Keratinocyte (primary cell): ENCODE results near the gene ADGRV1. TPM values are rescaled to one million over a fixed set of nuclear protein-coding genes. Genes with fewer than 3 reads are reported as not detected.

ENCODE experiments used
- DNase-seq: peaks from one replicate; pipeline ENCODE4 v3.0.0-alpha.2; 2011; ENCODE audit warnings: low read depth, missing footprints, low spot score
- FAIRE-seq: peaks from 2 replicates; lab custom pipeline; 2011; peaks lifted over from hg19 to GRCh38; lab: Jason Lieb, UNC
- H2AFZ ChIP-seq: 2 replicates; pipeline ENCODE4 v1.6.0; 2012; ENCODE audit warnings: low read length, control low read depth, inconsistent platforms; ENCODE audit not compliant: control insufficient read depth
- H3K27ac ChIP-seq: 2 replicates; pipeline ENCODE4 v1.5.1; 2011; ENCODE audit warnings: low read length; ENCODE audit not compliant: control insufficient read depth, insufficient read depth
- H3K27me3 ChIP-seq: 3 replicates; pipeline ENCODE4 v1.6.0; 2011; ENCODE audit warnings: low read length; ENCODE audit not compliant: control insufficient read depth, insufficient read depth; ENCODE audit errors: extremely low read depth
- H3K36me3 ChIP-seq, 2 experiments: 2 replicates in 1 of 2; 3 replicates in 1 of 2; pipeline ENCODE4 v1.5.1; 2011; ENCODE audit warnings: low read length in 2 of 2, mild to moderate bottlenecking in 1 of 2; ENCODE audit not compliant: control insufficient read depth in 2 of 2, insufficient read depth in 2 of 2; ENCODE audit errors: extremely low read depth in 1 of 2
- H3K4me1 ChIP-seq: 3 replicates; pipeline ENCODE4 v1.5.1; 2011; ENCODE audit warnings: low read length; ENCODE audit not compliant: control insufficient read depth, insufficient read depth; ENCODE audit errors: extremely low read depth
- H3K4me2 ChIP-seq: 3 replicates; pipeline ENCODE4 v1.6.0; 2011; ENCODE audit warnings: low read depth, low read length; ENCODE audit not compliant: control insufficient read depth, insufficient read depth; ENCODE audit errors: extremely low read depth
- H3K4me3 ChIP-seq, 3 experiments: fragments of 200-600 bp in 1 of 3; sonication (generic) in 1 of 3; 2 replicates in 2 of 3; 3 replicates in 1 of 3; pipeline ENCODE4 v1.5.1; 2011 to 2016; ENCODE audit warnings: low read length in 3 of 3, mild to moderate bottlenecking in 3 of 3, control low read depth in 2 of 3, inconsistent platforms in 1 of 3, low read depth in 1 of 3, mixed read lengths in 1 of 3, mixed run types in 1 of 3, moderate library complexity in 1 of 3; ENCODE audit not compliant: control insufficient read depth in 2 of 3, insufficient read depth in 2 of 3; ENCODE audit errors: extremely low read depth in 1 of 3
- H3K79me2 ChIP-seq: 2 replicates; pipeline ENCODE4 v1.6.0; 2012; ENCODE audit warnings: low read length; ENCODE audit not compliant: control insufficient read depth, insufficient read depth
- H3K9ac ChIP-seq: 3 replicates; pipeline ENCODE4 v1.6.0; 2011; ENCODE audit warnings: low read length; ENCODE audit not compliant: control insufficient read depth, insufficient read depth; ENCODE audit errors: extremely low read depth
- H3K9me1 ChIP-seq: 3 replicates; pipeline ENCODE4 v1.6.0; 2011; ENCODE audit warnings: low read length; ENCODE audit not compliant: control insufficient read depth, insufficient read depth; ENCODE audit errors: extremely low read depth
- H3K9me3 ChIP-seq: 2 replicates; pipeline ENCODE4 v1.5.1; 2012; ENCODE audit warnings: low read depth, low read length; ENCODE audit not compliant: control insufficient read depth
- H4K20me1 ChIP-seq: 3 replicates; pipeline ENCODE4 v1.6.0; 2011; ENCODE audit warnings: low read length; ENCODE audit not compliant: control insufficient read depth, insufficient read depth; ENCODE audit errors: extremely low read depth
- CTCF ChIP-seq, 3 experiments: IDR thresholded peaks in 1 of 3; conservative IDR thresholded peaks in 1 of 3; optimal IDR thresholded peaks in 1 of 3; 2 replicates in 2 of 3; 3 replicates in 1 of 3; pipeline versions ENCODE3 to v1.5.1; 2011; ENCODE audit warnings: low read length in 3 of 3, mild to moderate bottlenecking in 3 of 3, moderate library complexity in 2 of 3, control low read depth in 1 of 3, inconsistent platforms in 1 of 3; ENCODE audit not compliant: insufficient read depth in 2 of 3; ENCODE audit errors: extremely low read depth in 1 of 3
- EZH2 ChIP-seq: IDR thresholded peaks from one replicate; pipeline ENCODE4 v1.6.1; 2012; ENCODE audit warnings: inconsistent platforms, mild to moderate bottlenecking, low read length, moderate library complexity
- dilution Hi-C: fragments of 300-500 bp; cut with MboI; formaldehyde crosslinking; loops from one replicate; pipeline ENCODE4 v1.7.0; 2020; ENCODE audit warnings: low sequenced_read_pairs; ENCODE audit not compliant: extremely low pct_ligation_motif_present
- polyA plus RNA-seq, 5 experiments: library from polyadenylated mRNA; depleted of rRNA in 3 of 5; stranded (reverse) in 3 of 5; stranded (forward) in 1 of 5; unstranded in 1 of 5; fragments of >200 nt; gene quantifications; 1 replicate in 1 of 5; 2 replicates in 3 of 5; 3 replicates in 1 of 5; pipeline versions ENCODE4 v1.2.1 to v1.2.3, GENCODE V29; 2011 to 2012; ENCODE audit warnings: missing spikeins in 2 of 5, low read depth in 1 of 5, low replicate concordance in 1 of 5

The ADGRV1 gene
- polyA plus RNA-seq, 1 donor (not counting 4 experiments of a cell fraction or from before 2014, with no cell fraction given): 0.05 TPM

DNA sequence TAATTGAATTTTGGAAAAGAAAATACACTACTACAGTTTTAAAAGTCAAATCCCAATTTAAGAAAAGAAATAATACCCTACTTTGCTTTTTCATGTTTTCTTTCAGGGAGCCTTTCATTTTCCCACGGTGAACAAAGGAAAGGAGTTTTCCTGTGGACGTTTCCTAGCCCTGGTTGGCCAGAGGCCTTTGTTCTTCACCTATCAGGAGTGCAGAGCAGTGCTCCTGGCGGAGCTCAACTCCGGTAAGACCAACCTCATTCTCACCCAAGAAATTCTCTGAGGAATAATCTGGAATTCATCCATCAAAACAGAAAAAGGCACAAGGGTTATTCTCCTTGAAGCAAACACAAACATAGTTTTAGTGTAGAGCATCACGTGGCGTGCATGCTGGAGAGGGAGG is 248.9 kb downstream of the ADGRV1 start:
- Histone ChIP-seq H3K4me2 (no peak overlapping the region), H3K36me3 (no peaks in the 10 kb centered on the region), H3K4me3 (no peak overlapping the region), H3K27ac (no peak overlapping the region), H3K9ac (no peak overlapping the region), H3K9me3 (no peaks in the 10 kb centered on the region), H3K9me1 (no peaks in the 10 kb centered on the region), H2AFZ (no peak overlapping the region), H3K4me1 (no peaks in the 10 kb centered on the region), H3K79me2 (no peaks in the 10 kb centered on the region), H3K27me3 (no peaks in the 10 kb centered on the region), H4K20me1 (no peaks in the 10 kb centered on the region)
- dilution Hi-C loops: no loop called here
- DNase-seq (no peak), FAIRE-seq (no peak)
- TF ChIP-seq EZH2 (no peak), CTCF (optimal IDR thresholded peaks at IDR 0.05 in 1 of 3, IDR thresholded peaks at IDR 0.05 in 1 of 3, conservative IDR thresholded peaks at IDR 0.05 in 1 of 3; ENCODE audit: extremely low read depth in 1 of 3, insufficient read depth in 2 of 3, low read length in 3 of 3) (no peak)

DNA sequence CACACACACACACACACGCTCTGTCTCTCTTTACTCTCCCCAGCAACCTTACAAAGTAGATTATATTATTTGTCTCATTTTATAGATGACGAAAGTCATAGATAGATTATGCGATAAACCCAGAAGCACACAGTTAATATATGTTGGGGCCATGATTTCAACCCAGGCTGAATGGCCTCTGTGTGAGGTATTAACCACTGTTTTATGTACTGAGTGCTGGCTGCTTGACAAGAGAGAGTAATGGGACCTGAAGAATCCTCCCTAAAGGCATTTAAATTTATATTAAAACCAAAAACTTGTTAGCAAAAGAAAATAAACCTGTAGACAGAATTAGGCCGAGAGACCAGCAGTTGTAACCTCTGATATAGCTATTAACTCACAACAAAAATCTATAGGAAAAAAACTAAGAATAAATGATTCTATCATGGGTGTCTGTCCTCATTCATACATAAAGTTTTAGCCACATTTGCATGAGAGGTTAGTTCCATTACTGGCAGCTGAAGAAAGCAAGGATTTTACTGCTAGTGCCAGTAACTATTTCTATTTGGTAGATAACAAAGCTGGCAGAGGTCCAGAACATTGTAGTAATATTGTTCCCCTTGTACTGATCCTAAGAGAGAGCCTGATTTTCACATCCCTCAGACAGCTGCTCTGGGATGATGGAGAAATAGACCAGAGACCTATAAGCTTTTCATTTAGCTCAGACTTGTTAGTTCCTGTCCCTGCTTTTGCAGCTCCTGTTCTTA is 250.9 kb downstream of the ADGRV1 start:
- no peaks in the 10 kb centered on the region for H4K20me1 ChIP-seq
- FAIRE-seq: no peak
- no peak overlapping the region for H3K27ac ChIP-seq
- H3K9me3 ChIP-seq: no peaks in the 10 kb centered on the region
- TF ChIP-seq EZH2: no peak
- TF ChIP-seq CTCF (optimal IDR thresholded peaks at IDR 0.05 in 1 of 3, IDR thresholded peaks at IDR 0.05 in 1 of 3, conservative IDR thresholded peaks at IDR 0.05 in 1 of 3; ENCODE audit: extremely low read depth in 1 of 3, insufficient read depth in 2 of 3, low read length in 3 of 3): no peak
- H3K4me3 ChIP-seq: no peak overlapping the region
- dilution Hi-C loops: no loop called here
- H3K9ac ChIP-seq: no peak overlapping the region
- no peak overlapping the region for H2AFZ ChIP-seq
- no peaks in the 10 kb centered on the region for H3K4me1 ChIP-seq
- no peaks in the 10 kb centered on the region for H3K27me3 ChIP-seq
- DNase-seq: no peak
- H3K36me3 ChIP-seq: no peaks in the 10 kb centered on the region
- no peaks in the 10 kb centered on the region for H3K9me1 ChIP-seq
- H3K79me2 ChIP-seq: no peaks in the 10 kb centered on the region
- no peak overlapping the region for H3K4me2 ChIP-seq
